Neuronal stem cell (in vitro differentiated cells): ENCODE data around the gene P4HB.

ENCODE experiments used
- DNase-seq: peaks from one replicate; pipeline ENCODE4 v3.0.0-alpha.2; 2013; ENCODE audit warnings: low spot score
- H2AFZ ChIP-seq: one replicate; pipeline ENCODE4 v1.6.1; 2013; ENCODE audit warnings: mild to moderate bottlenecking, low read length, inconsistent platforms
- H2AK5ac ChIP-seq: 2 replicates; pipeline ENCODE4 v1.6.1; 2013; ENCODE audit warnings: low read depth, mild to moderate bottlenecking, inconsistent platforms, low read length, moderate library complexity, mixed read lengths
- H2BK120ac ChIP-seq: 2 replicates; pipeline ENCODE4 v1.6.1; 2013; ENCODE audit warnings: low read depth, mild to moderate bottlenecking, inconsistent platforms, low read length, moderate library complexity, mixed read lengths
- H2BK12ac ChIP-seq: one replicate; pipeline ENCODE4 v1.6.1; 2013; ENCODE audit warnings: low read length, inconsistent platforms
- H2BK15ac ChIP-seq: 2 replicates; pipeline ENCODE4 v1.6.1; 2013; ENCODE audit warnings: mild to moderate bottlenecking, low read length, inconsistent platforms, mixed read lengths
- H2BK5ac ChIP-seq: one replicate; pipeline ENCODE4 v1.6.1; 2013; ENCODE audit warnings: inconsistent platforms, mild to moderate bottlenecking, low read length, moderate library complexity
- H3K14ac ChIP-seq: one replicate; pipeline ENCODE4 v1.6.1; 2013; ENCODE audit warnings: low read length, inconsistent platforms
- H3K18ac ChIP-seq: 2 replicates; pipeline ENCODE4 v1.6.1; 2013; ENCODE audit warnings: low read length, inconsistent platforms
- H3K23ac ChIP-seq: 2 replicates; pipeline ENCODE4 v1.6.1; 2013; ENCODE audit warnings: low read depth, mild to moderate bottlenecking, mixed read lengths, low read length, inconsistent platforms; ENCODE audit not compliant: poor library complexity
- H3K27ac ChIP-seq: replicated peaks from 3 replicates; pipeline ENCODE4 v1.5.1; 2013; ENCODE audit warnings: low read length, inconsistent platforms
- H3K27me3 ChIP-seq, 3 experiments: 2 replicates each; pipeline ENCODE4 v1.6.1; 2013; ENCODE audit warnings: low read length in 3 of 3, mild to moderate bottlenecking in 2 of 3, inconsistent platforms in 1 of 3, low read depth in 1 of 3, mixed read lengths in 1 of 3, moderate library complexity in 1 of 3; ENCODE audit not compliant: control insufficient read depth in 3 of 3, insufficient read depth in 3 of 3
- H3K36me3 ChIP-seq, 2 donors: replicated peaks in 1 of 2; 2 replicates each; pipeline ENCODE4 v1.6.1; 2013; ENCODE audit warnings: low read length in 2 of 2; ENCODE audit not compliant: control insufficient read depth in 2 of 2, insufficient read depth in 2 of 2
- H3K4ac ChIP-seq: 2 replicates; pipeline ENCODE4 v1.6.1; 2013; ENCODE audit warnings: inconsistent platforms, mild to moderate bottlenecking, low read length, moderate library complexity
- H3K4me1 ChIP-seq, 2 donors: 1 replicate in 1 of 2; 2 replicates in 1 of 2; pipeline ENCODE4 v1.6.1; 2013; ENCODE audit warnings: low read length in 2 of 2, low read depth in 1 of 2; ENCODE audit not compliant: control insufficient read depth in 2 of 2, insufficient read depth in 1 of 2
- H3K4me2 ChIP-seq: one replicate; pipeline ENCODE4 v1.6.1; 2013; ENCODE audit warnings: mild to moderate bottlenecking, low read length, inconsistent platforms; ENCODE audit not compliant: insufficient read depth, poor library complexity, severe bottlenecking
- H3K4me3 ChIP-seq, 2 donors: 2 replicates each; pipeline ENCODE4 v1.5.1; 2013; ENCODE audit warnings: low read length in 2 of 2, mild to moderate bottlenecking in 2 of 2, inconsistent platforms in 1 of 2, moderate library complexity in 1 of 2
- H3K79me1 ChIP-seq: one replicate; pipeline ENCODE4 v1.6.1; 2013; ENCODE audit warnings: low read depth, mild to moderate bottlenecking, inconsistent platforms, low read length, moderate library complexity
- H3K9ac ChIP-seq: one replicate; pipeline ENCODE4 v1.6.1; 2013; ENCODE audit warnings: mild to moderate bottlenecking, low read depth, low read length, inconsistent platforms; ENCODE audit not compliant: poor library complexity
- H3K9me3 ChIP-seq, 2 donors: replicated peaks in 1 of 2; 2 replicates each; pipeline versions ENCODE3 to v1.6.1; 2013; ENCODE audit warnings: low read length in 2 of 2, mild to moderate bottlenecking in 2 of 2, inconsistent platforms in 1 of 2, low read depth in 1 of 2, mixed read lengths in 1 of 2, moderate library complexity in 1 of 2; ENCODE audit not compliant: control insufficient read depth in 2 of 2, insufficient read depth in 1 of 2
- H4K8ac ChIP-seq: one replicate; pipeline ENCODE4 v1.6.1; 2013; ENCODE audit warnings: low read depth, mild to moderate bottlenecking, inconsistent platforms, low read length, moderate library complexity
- H4K91ac ChIP-seq: one replicate; pipeline ENCODE4 v1.6.1; 2013; ENCODE audit warnings: low read length, low read depth, mild to moderate bottlenecking, inconsistent platforms; ENCODE audit not compliant: poor library complexity
- WGBS, 2 donors: extraction: QIAGEN DNeasy Blood & Tissue Kit; methylation state at CpG; one replicate each; pipeline ENCODE4 v1.1.7; 2013; ENCODE audit warnings: missing lambda C conversion rate in 2 of 2, mixed read lengths in 1 of 2; ENCODE audit not compliant: insufficient read length in 2 of 2, insufficient replicate concordance in 1 of 2; ENCODE audit errors: extremely low coverage in 2 of 2; 5-methylcytosine and 5-hydroxymethylcytosine counted together

Gene P4HB

GRCh38 chr17:81812571-81813370 is 47.6 kb downstream of the P4HB start:
- Histone ChIP-seq H4K91ac (peak overlapping the region; percentile 53), H3K14ac (peak overlapping the region; percentile 71), H3K9ac (peak overlapping the region; percentile 70), H4K8ac (no peak overlapping the region), H3K79me1 (peaks cover 7% of the 10 kb centered on the region), H2AFZ (no peak overlapping the region), H2BK5ac (no peak overlapping the region), H3K27me3 (peaks cover 0 to 35% (median 4%) of the 10 kb centered on the region in 3 experiments), H3K4me3 (no peak overlapping the region), H3K23ac (peak overlapping the region; percentile 65), H3K4me1 (peaks cover 2 to 3% of the 10 kb centered on the region in 2 donors), H3K36me3 (no peaks in the 10 kb centered on the region), H3K4me2 (no peak overlapping the region), H3K18ac (peak overlapping the region; percentile 64), H2BK15ac (peak overlapping the region; percentile 81), H2BK12ac (peak overlapping the region; percentile 41), H2AK5ac (peak overlapping the region; percentile 63), H3K27ac (no peak overlapping the region), H2BK120ac (peak overlapping the region; percentile 47), H3K4ac (no peak overlapping the region), H3K9me3 (no peaks in the 10 kb centered on the region)
- no peak for DNase-seq
- WGBS, 2 donors, result no CpG with 5 or more reads among the region's 45 CpGs

GRCh38 chr17:81811705-81812570 is 48.4 kb downstream of the P4HB start:
- Histone ChIP-seq H2BK15ac (peak overlapping the region; percentile 81), H3K23ac (peak overlapping the region; percentile 80), H2BK12ac (peak overlapping the region; percentile 41), H3K36me3 (no peaks in the 10 kb centered on the region), H4K8ac (no peak overlapping the region), H3K14ac (peak overlapping the region; percentile 38), H3K18ac (peak overlapping the region; percentile 64), H3K9ac (peak overlapping the region; percentile 70), H3K27me3 (peaks cover 0 to 43% (median 12%) of the 10 kb centered on the region in 3 experiments), H3K9me3 (no peaks in the 10 kb centered on the region), H2BK5ac (peak overlapping the region; percentile 82), H4K91ac (peak overlapping the region; percentile 53), H3K4me3 (peak overlapping the region in 1 of 2 donors; percentile 0), H2BK120ac (no peak overlapping the region), H3K79me1 (peaks cover 7% of the 10 kb centered on the region), H3K27ac (no peak overlapping the region), H3K4ac (no peak overlapping the region), H3K4me2 (no peak overlapping the region), H3K4me1 (peaks cover 0 to 3% of the 10 kb centered on the region in 2 donors), H2AFZ (no peak overlapping the region), H2AK5ac (peak overlapping the region; percentile 96)
- DNase-seq, result no peak
- WGBS, 2 donors, result no CpG with 5 or more reads among the region's 24 CpGs

GRCh38 chr17:81810892-81811704 is 49.2 kb downstream of the P4HB start:
- Histone ChIP-seq H2AK5ac (peak overlapping the region; percentile 96), H2BK15ac (no peak overlapping the region), H2AFZ (no peak overlapping the region), H3K14ac (peak overlapping the region; percentile 38), H3K4me1 (peaks cover 0 to 3% of the 10 kb centered on the region in 2 donors), H3K27ac (no peak overlapping the region), H3K4me2 (no peak overlapping the region), H3K36me3 (no peaks in the 10 kb centered on the region), H3K4ac (no peak overlapping the region), H2BK120ac (no peak overlapping the region), H3K27me3 (peaks cover 0 to 52% (median 19%) of the 10 kb centered on the region in 3 experiments), H3K9me3 (no peaks in the 10 kb centered on the region), H4K8ac (no peak overlapping the region), H3K79me1 (peaks cover 9% of the 10 kb centered on the region), H3K18ac (peak overlapping the region; percentile 48), H3K23ac (peak overlapping the region; percentile 80), H3K4me3 (no peak overlapping the region), H2BK5ac (peak overlapping the region; percentile 82), H4K91ac (no peak overlapping the region), H3K9ac (peak overlapping the region; percentile 21), H2BK12ac (peak overlapping the region; percentile 58)
- no CpG with 5 or more reads among the region's 42 CpGs for WGBS, 2 donors
- no peak for DNase-seq
